Suprapubic skin (tissue), 4 donors: Measurements from ENCODE around the gene HSPA14.
A peak's percentile ranks its signal among the peaks of the same experiment; 100 is the strongest.

Experiments
- CTCF ChIP-seq, 2 donors: fragments of 200-600 bp in 1 of 2; fragments of 450-650 bp in 1 of 2; sonication (generic) in 1 of 2; IDR thresholded peaks; one replicate each; pipeline ENCODE4 v1.5.1; 2016 to 2019; ENCODE audit warnings: antibody characterized with exemption in 2 of 2, mild to moderate bottlenecking in 1 of 2, moderate library complexity in 1 of 2
- POLR2A ChIP-seq, 2 donors: fragments of 450-650 bp; IDR thresholded peaks; one replicate each; pipeline ENCODE4 v1.6.1; 2017; ENCODE audit warnings: antibody characterized with exemption in 2 of 2, mild to moderate bottlenecking in 2 of 2, moderate library complexity in 2 of 2
- POLR2AphosphoS5 ChIP-seq, 3 donors: sonication (generic); formaldehyde crosslinking; IDR thresholded peaks; one replicate each; pipeline ENCODE4 v1.6.1; 2017; ENCODE audit warnings: antibody characterized with exemption in 3 of 3

DNA sequence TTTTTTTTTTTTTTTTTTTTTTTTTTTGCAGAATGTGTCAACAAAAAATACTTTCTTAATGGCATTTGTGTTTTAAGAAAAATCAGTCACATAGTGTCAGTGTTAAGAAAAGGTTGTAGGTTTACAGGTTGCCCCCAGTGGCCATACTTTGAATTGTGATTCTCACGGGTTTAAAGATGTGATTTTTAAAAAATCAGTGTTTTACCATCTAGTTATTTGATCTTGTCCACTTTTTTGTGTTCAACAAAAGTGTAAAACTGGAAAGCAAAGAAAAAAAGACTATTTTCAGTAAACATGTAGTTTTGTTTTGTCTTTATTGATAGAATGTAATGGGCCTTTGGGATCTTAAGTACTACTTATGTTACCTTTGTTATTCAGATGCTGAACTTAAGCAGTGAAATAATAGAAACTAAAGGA is 66.2 kb downstream of the HSPA14 start:
- no peak for TF ChIP-seq POLR2A (IDR thresholded peaks at IDR 0.05)
- peak in 1 of 2 donors; percentile 54 for TF ChIP-seq CTCF (IDR thresholded peaks at IDR 0.05)
- TF ChIP-seq POLR2AphosphoS5 (IDR thresholded peaks at IDR 0.05), result no peak
